Gastroesophageal sphincter (tissue), 4 donors: ENCODE data around the gene TRUB2. TPM values are rescaled to one million over a fixed set of nuclear protein-coding genes. Genes with fewer than 3 reads are reported as not detected.
A peak's percentile ranks its signal among the peaks of the same experiment; 100 is the strongest.

ENCODE experiments used
- ATAC-seq: fragments of 150-250 bp; one replicate; pipeline ENCODE4 v1.9.1; 2016; ENCODE audit warnings: mild to moderate bottlenecking, moderate library complexity
- H3K27ac ChIP-seq, 4 donors: fragments of 200-600 bp; sonication (generic) in 3 of 4; 1 replicate in 3 of 4; 2 replicates in 1 of 4; pipeline ENCODE4 v1.5.1; 2016 to 2019
- H3K27me3 ChIP-seq: fragments of 200-600 bp; sonication (generic); one replicate; pipeline ENCODE4 v1.5.1; 2019
- H3K36me3 ChIP-seq, 2 donors: fragments of 200-600 bp; sonication (generic); one replicate each; pipeline ENCODE4 v1.5.1; 2019; ENCODE audit warnings: control low read depth in 1 of 2
- H3K4me1 ChIP-seq, 3 donors: fragments of 200-600 bp; sonication (generic); 1 replicate in 2 of 3; 2 replicates in 1 of 3; pipeline ENCODE4 v1.5.1; 2016 to 2019; ENCODE audit warnings: control low read depth in 2 of 3
- H3K4me3 ChIP-seq, 2 donors: fragments of 200-600 bp; sonication (generic); one replicate each; pipeline ENCODE4 v1.5.1; 2019; ENCODE audit warnings: mild to moderate bottlenecking in 1 of 2, moderate library complexity in 1 of 2
- H3K9me3 ChIP-seq, 3 donors: fragments of 200-600 bp; sonication (generic); one replicate each; pipeline ENCODE4 v1.5.1; 2017 to 2019; ENCODE audit warnings: control low read depth in 2 of 3
- EP300 ChIP-seq: sonication (generic); formaldehyde crosslinking; IDR thresholded peaks from one replicate; pipeline ENCODE4 v1.6.1; 2017; ENCODE audit warnings: antibody characterized with exemption, mild to moderate bottlenecking
- POLR2A ChIP-seq, 2 donors: fragments of 450-650 bp; IDR thresholded peaks; one replicate each; pipeline ENCODE4 v1.6.1; 2017; ENCODE audit warnings: antibody characterized with exemption in 2 of 2, mild to moderate bottlenecking in 2 of 2, moderate library complexity in 1 of 2
- POLR2AphosphoS5 ChIP-seq: sonication (generic); formaldehyde crosslinking; IDR thresholded peaks from one replicate; pipeline ENCODE4 v1.6.1; 2017; ENCODE audit warnings: antibody characterized with exemption
- WGBS, 2 donors: methylation state at CpG; one replicate each; pipeline ENCODE4 v1.1.5; 2018; ENCODE audit warnings: low coverage in 1 of 2; 5-methylcytosine and 5-hydroxymethylcytosine counted together
- total RNA-seq, 4 donors: library from RNA; depleted of rRNA; stranded (reverse); fragments of >200 nt; gene quantifications; one replicate each; pipeline ENCODE4 v1.1.0, GENCODE V29; 2016
- TF ChIP-seq, protein P1 (sequence below), 4 experiments: fragments of 200-600 bp in 2 of 4; fragments of 450-650 bp in 2 of 4; sonication (generic) in 1 of 4; IDR thresholded peaks; one replicate each; pipeline ENCODE4 v1.5.1; 2017 to 2019; ENCODE audit warnings: antibody characterized with exemption in 4 of 4, mild to moderate bottlenecking in 2 of 4, moderate library complexity in 2 of 4

Gene TRUB2
- total RNA-seq, 4 donors from 2014 or later, result 5.1 to 11.4 (median 7.5) TPM

DNA sequence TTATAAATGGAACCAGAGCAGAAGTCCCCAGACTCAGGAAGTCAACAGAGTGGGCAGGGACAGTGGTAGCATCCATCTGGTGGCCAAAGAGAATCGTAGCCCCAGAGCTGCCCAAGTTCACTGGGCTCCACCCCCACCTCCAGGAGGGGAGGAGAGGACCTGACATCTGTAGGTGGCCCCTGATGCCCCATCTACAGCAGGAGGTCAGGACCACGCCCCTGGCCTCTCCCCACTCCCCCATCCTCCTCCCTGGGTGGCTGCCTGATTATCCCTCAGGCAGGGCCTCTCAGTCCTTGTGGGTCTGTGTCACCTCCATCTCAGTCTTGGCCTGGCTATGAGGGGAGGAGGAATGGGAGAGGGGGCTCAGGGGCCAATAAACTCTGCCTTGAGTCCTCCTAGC lies 38.6 kb upstream of the TRUB2 start:
- H3K27me3 ChIP-seq, result no peaks in the 10 kb centered on the region
- 17% methylated on average over 1 of the region's 2 CpGs; no CpG with 5 or more reads in 1 of the 2 donors for WGBS, 2 donors
- no peak for TF ChIP-seq POLR2AphosphoS5
- TF ChIP-seq EP300, result no peak
- no peak for TF ChIP-seq POLR2A (IDR thresholded peaks at IDR 0.05)
- TF ChIP-seq, protein P1, sequence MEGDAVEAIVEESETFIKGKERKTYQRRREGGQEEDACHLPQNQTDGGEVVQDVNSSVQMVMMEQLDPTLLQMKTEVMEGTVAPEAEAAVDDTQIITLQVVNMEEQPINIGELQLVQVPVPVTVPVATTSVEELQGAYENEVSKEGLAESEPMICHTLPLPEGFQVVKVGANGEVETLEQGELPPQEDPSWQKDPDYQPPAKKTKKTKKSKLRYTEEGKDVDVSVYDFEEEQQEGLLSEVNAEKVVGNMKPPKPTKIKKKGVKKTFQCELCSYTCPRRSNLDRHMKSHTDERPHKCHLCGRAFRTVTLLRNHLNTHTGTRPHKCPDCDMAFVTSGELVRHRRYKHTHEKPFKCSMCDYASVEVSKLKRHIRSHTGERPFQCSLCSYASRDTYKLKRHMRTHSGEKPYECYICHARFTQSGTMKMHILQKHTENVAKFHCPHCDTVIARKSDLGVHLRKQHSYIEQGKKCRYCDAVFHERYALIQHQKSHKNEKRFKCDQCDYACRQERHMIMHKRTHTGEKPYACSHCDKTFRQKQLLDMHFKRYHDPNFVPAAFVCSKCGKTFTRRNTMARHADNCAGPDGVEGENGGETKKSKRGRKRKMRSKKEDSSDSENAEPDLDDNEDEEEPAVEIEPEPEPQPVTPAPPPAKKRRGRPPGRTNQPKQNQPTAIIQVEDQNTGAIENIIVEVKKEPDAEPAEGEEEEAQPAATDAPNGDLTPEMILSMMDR (IDR thresholded peaks at IDR 0.05), result no peak
- H3K9me3 ChIP-seq, result no peaks in the 10 kb centered on the region
- peaks cover 0 to 31% (median 21%) of the 10 kb centered on the region in 3 donors for H3K4me1 ChIP-seq
- no peak for ATAC-seq
- peak overlapping the region in 3 of 4 donors; percentile 73 to 83 (median 74) for H3K27ac ChIP-seq
- peaks cover 0 to 40% of the 10 kb centered on the region in 2 donors for H3K36me3 ChIP-seq
- no peak overlapping the region for H3K4me3 ChIP-seq

DNA sequence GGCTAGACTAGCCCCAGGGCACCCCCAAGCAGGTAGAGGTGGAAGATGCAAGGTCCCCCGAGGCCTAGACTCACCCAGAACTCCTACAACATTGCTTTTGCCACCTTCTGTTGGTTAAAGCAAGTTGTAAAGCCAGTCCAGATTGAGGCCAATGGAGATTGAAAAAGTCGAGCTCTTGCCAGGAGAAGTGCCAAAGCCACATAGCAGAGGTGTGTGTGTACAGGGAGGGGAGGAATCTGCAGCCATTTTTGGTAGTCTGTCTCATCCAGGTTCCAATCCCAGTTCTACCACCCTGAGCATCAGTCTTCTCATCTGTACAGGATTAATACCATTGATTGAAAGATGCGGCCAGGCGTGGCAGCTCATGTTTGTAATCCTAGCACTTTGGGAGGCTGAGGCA lies 36.6 kb upstream of the TRUB2 start:
- TF ChIP-seq POLR2A (IDR thresholded peaks at IDR 0.05) (no peak), EP300 (no peak), POLR2AphosphoS5 (no peak)
- TF ChIP-seq, protein P1 (IDR thresholded peaks at IDR 0.05), result no peak
- no peak for ATAC-seq
- no peak overlapping the region for H3K4me3 ChIP-seq
- no CpG with 5 or more reads among the region's 4 CpGs for WGBS, 2 donors
- peaks cover 0 to 16% (median 12%) of the 10 kb centered on the region in 3 donors for H3K4me1 ChIP-seq
- no peaks in the 10 kb centered on the region for H3K27me3 ChIP-seq
- no peaks in the 10 kb centered on the region for H3K9me3 ChIP-seq
- H3K27ac ChIP-seq, result no peak overlapping the region
- peaks cover 0 to 60% of the 10 kb centered on the region in 2 donors for H3K36me3 ChIP-seq

GRCh38 chr9:128358090-128358489 lies 35.8 kb upstream of the TRUB2 start:
- TF ChIP-seq POLR2AphosphoS5 (no peak), EP300 (no peak), POLR2A (IDR thresholded peaks at IDR 0.05) (no peak)
- TF ChIP-seq, protein P1 (IDR thresholded peaks at IDR 0.05), result no peak
- 78 to 93% methylated on average over 4 to 6 of the region's 8 CpGs for WGBS, 2 donors

GRCh38 chr9:128355451-128355850 lies 33.2 kb upstream of the TRUB2 start:
- H3K36me3 ChIP-seq, result peaks cover 0 to 87% of the 10 kb centered on the region in 2 donors
- no peak overlapping the region for H3K4me3 ChIP-seq
- no peak overlapping the region for H3K27ac ChIP-seq
- TF ChIP-seq POLR2A (IDR thresholded peaks at IDR 0.05) (no peak), EP300 (no peak), POLR2AphosphoS5 (no peak)
- TF ChIP-seq, protein P1 (IDR thresholded peaks at IDR 0.05), result no peak
- H3K9me3 ChIP-seq, result no peaks in the 10 kb centered on the region
- H3K27me3 ChIP-seq, result no peaks in the 10 kb centered on the region
- WGBS, 2 donors, result 90% methylated on average over 2 of the region's 19 CpGs; no CpG with 5 or more reads in 1 of the 2 donors
- H3K4me1 ChIP-seq, result no peaks in the 10 kb centered on the region
- ATAC-seq, result no peak

More at GRCh38 chr9:128358090-128358489, 35.8 kb upstream of the TRUB2 start:
- no peaks in the 10 kb centered on the region for H3K9me3 ChIP-seq
- peaks cover 0 to 16% (median 12%) of the 10 kb centered on the region in 3 donors for H3K4me1 ChIP-seq
- ATAC-seq, result no peak
- no peak overlapping the region for H3K4me3 ChIP-seq
- no peaks in the 10 kb centered on the region for H3K27me3 ChIP-seq
- H3K27ac ChIP-seq, result no peak overlapping the region
- peaks cover 0 to 65% of the 10 kb centered on the region in 2 donors for H3K36me3 ChIP-seq

GRCh38 chr9:128349772-128350171 lies 27.5 kb upstream of the TRUB2 start:
- Histone ChIP-seq H3K27ac (no peak overlapping the region), H3K9me3 (no peaks in the 10 kb centered on the region), H3K36me3 (peaks cover 0 to 95% of the 10 kb centered on the region in 2 donors), H3K4me1 (no peaks in the 10 kb centered on the region), H3K27me3 (no peaks in the 10 kb centered on the region), H3K4me3 (no peak overlapping the region)
- 100% methylated on average over 6 of the region's 6 CpGs; no CpG with 5 or more reads in 1 of the 2 donors for WGBS, 2 donors
- no peak for ATAC-seq
- no peak for TF ChIP-seq EP300
- no peak for TF ChIP-seq POLR2A (IDR thresholded peaks at IDR 0.05)
- no peak for TF ChIP-seq POLR2AphosphoS5
- TF ChIP-seq, protein P1 (IDR thresholded peaks at IDR 0.05), result no peak
